ENCODE results near the gene GPC6.

DNA sequence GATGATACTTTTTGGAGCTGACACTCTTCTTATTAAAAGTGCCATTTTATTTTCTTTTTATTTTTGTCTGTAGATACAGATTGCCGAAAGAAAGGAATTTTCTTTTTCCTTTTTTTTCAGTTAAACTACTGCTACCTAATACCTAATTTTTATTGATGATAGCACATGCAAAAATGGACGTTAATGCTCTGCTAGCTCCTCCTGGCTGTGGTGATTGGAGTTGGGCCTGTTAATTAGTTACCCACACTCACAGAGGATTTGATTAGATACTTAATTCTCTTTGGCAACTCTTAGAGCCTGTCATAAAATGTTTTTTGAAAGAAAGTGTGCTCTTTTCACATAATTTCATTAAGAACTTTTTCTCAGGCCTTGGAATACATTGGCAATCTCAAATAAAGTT, 886.1 kb downstream of the GPC6 start:
- TF ChIP-seq, protein P1, sequence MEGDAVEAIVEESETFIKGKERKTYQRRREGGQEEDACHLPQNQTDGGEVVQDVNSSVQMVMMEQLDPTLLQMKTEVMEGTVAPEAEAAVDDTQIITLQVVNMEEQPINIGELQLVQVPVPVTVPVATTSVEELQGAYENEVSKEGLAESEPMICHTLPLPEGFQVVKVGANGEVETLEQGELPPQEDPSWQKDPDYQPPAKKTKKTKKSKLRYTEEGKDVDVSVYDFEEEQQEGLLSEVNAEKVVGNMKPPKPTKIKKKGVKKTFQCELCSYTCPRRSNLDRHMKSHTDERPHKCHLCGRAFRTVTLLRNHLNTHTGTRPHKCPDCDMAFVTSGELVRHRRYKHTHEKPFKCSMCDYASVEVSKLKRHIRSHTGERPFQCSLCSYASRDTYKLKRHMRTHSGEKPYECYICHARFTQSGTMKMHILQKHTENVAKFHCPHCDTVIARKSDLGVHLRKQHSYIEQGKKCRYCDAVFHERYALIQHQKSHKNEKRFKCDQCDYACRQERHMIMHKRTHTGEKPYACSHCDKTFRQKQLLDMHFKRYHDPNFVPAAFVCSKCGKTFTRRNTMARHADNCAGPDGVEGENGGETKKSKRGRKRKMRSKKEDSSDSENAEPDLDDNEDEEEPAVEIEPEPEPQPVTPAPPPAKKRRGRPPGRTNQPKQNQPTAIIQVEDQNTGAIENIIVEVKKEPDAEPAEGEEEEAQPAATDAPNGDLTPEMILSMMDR (conservative IDR thresholded peaks at IDR 0.05; ENCODE audit: low read length) = no peak
- no peak for TF ChIP-seq EZH2phosphoT487 (IDR thresholded peaks at IDR 0.05; ENCODE audit: borderline replicate concordance)
